GM21737 (cell line): ENCODE data around the gene DNM3.

Experiments used
- ATAC-seq: cut with Tn5 transposase; IDR thresholded peaks from one replicate; pipeline ENCODE4 v1.9.1; 2021; ENCODE audit warnings: mild to moderate bottlenecking, moderate library complexity; ENCODE audit not compliant: unreplicated experiment

The DNM3 gene

GRCh38 chr1:171916315-171916771, 75.0 kb downstream of the DNM3 start:
- ATAC-seq: no peak

GRCh38 chr1:171917331-171917730, 76.0 kb downstream of the DNM3 start:
- no peak for ATAC-seq

DNA sequence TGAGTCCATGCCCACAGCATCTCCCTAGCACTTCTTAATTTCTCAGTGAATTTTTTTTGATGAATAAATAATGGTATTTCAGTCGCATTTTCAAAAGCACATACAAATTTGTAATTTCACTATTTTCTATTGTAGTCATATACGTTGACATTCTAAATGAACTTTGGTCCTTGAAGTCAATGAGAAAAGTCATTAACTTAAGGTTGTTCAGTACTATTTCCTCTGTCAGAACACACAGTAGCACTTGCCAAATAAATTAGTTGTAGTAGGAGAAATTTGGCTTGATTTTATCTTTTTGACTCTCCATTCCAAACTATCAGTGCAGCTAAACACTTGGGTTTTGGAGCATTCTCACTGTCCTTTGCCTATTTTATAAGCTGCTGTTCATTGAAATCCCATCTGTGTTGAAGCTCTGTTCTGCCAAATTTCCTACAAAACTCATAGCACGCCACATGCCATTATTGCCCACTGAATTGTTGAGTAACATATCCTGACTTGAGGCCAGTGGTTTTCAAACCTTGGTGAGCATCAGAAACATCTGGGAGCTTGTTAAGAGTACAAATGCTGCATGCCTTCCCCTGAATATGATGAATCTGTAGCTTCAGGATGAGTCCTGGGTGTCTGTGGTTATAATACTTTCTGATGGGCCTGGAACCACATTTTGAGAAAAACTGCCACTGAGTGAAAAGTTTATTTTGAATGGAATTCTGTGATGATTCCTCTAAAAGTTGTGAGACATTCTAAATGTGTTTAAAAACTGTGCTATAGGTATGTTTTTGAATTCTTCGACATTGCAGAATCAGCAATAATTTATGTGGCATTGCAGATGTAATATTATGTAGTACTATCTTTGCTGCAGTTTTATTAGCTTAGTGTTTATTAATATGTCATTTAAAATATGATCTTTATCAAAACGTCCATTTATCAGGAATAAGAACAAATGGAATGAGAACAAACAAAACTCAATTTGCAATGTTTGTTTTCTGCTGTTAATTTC, 78.9 kb downstream of the DNM3 start:
- no peak for ATAC-seq

DNA sequence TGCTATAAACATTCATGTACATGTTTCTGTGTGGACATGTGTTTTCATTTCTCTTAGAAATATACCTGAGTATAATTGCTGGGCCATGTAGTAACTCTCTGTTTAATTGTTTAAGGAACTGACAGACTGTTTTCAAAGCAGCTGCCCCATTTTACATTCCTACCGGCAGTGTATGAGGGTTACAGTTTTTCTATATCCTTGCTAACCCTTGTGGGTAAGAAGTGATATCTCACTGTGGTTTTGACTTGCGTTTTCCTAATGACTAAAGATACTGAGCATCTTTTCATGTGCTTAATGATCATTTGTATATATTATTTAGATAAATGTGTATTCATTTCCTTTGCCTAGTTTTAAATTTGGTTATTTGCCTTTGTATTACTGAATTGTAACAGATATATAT, 81.7 kb downstream of the DNM3 start:
- no peak for ATAC-seq

GRCh38 chr1:171929121-171929520, 87.8 kb downstream of the DNM3 start:
- no peak for ATAC-seq

GRCh38 chr1:171931752-171932151, 90.5 kb downstream of the DNM3 start:
- ATAC-seq: no peak

DNA sequence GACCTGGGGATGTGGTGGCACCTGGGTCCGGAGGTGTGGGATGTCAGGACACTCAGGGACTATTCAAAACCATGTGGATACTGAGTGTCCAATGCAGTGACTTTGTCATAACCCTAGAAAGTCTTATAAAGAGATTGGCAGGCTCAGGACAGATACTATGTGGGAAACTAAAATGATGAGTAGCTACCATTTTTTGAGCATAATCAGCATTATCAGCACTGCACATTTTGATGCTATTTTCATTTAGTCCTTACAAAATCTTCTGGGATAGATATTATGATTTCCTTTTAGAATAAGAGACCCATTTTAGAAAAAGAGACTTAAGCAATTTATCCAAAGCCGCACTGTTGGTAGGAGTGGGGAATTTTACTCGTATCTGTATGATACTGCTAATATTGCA, 93.4 kb downstream of the DNM3 start:
- ATAC-seq: no peak

GRCh38 chr1:171935086-171935485, 93.8 kb downstream of the DNM3 start:
- ATAC-seq: no peak

- ATAC-seq: no peak
These were observed 94.4 kb downstream of the DNM3 start for GRCh38 chr1:171935664-171936063.

- no peak for ATAC-seq
These were observed 96.6 kb downstream of the DNM3 start for GRCh38 chr1:171937938-171938337.

- no peak for ATAC-seq
These were observed 98.4 kb downstream of the DNM3 start for GRCh38 chr1:171939740-171940139.

- ATAC-seq: no peak
These were observed 99.1 kb downstream of the DNM3 start for GRCh38 chr1:171940368-171940767.

GRCh38 chr1:171941920-171942319, 100.6 kb downstream of the DNM3 start:
- no peak for ATAC-seq

DNA sequence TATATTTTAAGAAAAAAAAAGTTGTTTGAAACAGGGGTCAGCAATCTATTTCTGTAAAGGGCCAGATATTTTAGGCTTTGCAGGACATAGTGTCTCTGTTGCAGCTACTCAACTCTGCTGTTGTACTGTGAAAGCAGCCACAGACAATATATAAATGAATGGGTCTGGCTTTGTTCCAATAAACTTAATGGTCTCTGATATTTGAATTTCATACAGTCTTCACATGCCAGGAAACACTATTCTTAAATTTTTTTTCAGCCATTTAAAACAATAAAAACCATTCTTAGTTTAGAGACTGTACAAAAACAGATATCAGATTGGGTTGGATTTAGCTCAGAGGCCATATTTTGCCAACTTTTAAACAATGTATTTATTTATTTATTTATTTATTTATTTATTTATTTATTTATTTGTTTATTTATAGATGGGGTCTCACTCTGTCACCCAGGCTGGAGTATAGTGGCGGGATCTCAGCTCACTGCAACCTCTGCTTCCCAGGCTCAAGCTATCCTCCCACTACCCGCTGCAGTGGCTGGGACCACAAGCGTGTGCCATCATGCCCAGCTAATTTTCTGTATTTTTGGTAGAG, 102.8 kb downstream of the DNM3 start:
- ATAC-seq: no peak

DNA sequence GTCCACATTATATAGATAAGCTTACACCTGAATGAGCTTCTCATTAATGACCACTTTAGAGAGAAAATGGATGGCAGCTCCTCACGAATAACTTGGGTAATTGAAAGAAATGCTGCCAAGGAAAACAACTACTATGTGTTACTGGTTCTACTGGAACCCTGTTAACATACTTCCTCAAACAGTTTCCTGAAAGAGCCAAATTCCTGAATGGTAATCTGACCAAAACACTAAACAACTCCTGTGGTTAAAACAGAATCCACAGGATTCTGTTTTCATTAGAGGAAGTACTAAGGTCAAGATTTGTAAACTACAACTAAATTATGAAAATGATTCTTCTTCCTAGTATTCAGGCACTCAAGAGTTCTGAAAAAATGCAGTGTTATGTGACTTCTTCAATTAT, 107.2 kb downstream of the DNM3 start:
- ATAC-seq: no peak

DNA sequence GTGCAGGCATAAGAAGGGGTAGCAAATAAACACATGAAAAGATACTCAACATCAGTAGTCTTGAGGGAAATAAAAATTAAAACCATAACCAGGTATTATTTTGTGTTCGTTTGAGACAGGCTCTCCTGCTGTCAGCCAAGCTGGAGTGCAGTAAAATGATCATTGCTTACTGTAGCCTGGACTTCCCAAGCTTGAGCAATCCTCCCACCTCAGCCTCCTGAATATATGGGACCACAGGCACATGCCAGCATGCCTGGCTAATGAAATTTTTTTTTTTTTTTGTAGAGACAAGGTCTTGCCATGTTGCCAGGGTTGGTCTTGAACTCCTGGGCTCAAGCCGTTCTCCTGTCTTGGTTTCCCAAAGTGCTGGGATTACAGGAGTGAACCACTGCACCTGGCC, 108.0 kb downstream of the DNM3 start:
- ATAC-seq: no peak

- ATAC-seq: no peak
These were observed 112.5 kb downstream of the DNM3 start for GRCh38 chr1:171953835-171954234.

DNA sequence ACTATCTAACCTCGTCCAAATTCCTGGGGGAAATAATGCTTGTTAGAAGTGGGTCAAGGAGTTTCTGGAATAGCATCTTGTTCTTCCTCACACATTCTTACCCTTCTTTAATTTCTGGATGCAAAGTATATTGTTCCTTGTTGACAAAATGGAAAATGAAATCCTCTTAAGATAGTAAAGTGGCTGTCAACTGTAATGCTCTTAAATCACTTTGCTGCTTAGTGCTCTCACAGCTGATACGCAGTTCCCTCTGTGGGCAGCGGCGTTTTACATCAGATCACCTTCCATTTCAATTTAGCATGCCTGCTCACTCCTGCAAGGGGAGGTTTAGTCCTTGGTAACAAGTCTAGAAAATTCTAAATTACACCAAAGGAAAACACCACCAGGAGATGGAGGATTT, 113.1 kb downstream of the DNM3 start:
- no peak for ATAC-seq

GRCh38 chr1:171961861-171962260, 120.6 kb downstream of the DNM3 start:
- ATAC-seq: no peak

DNA sequence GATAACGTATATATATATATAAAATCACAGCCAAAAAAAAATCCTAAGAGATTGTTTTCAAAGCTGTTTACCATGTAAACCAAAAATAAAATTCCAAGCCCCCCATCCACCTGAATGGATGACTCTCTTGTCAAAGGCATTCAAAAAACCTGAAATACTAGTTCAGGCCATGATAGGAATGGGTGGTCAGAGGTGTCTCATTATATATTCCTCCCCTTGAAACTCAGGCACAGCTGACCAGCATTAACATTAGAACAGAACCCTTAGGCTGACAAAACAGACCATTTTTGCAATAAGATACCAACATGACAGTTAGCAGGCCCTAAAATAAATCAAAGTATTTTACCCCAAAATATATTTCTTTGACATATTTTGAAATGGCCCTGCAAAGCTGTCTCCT, 122.5 kb downstream of the DNM3 start:
- ATAC-seq: no peak

DNA sequence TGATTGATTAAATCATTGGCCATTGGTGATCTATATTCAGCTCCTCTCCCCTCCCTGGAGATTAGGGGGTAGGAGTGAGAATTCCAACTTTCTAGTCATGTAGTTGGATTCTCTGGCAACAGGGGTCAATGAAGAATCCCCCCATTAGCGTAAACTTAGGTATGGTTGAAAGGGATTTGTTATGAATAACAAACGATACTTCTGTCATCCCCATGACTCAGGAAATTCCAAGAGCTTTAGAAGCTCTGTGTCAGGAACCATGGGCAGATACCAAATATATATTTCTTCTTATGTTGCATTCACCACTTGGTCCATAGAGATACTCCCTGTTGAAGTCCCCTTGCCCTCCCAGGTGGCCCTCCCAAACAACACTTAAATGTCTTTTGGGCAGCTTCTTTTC, 124.5 kb downstream of the DNM3 start:
- no peak for ATAC-seq
